ENCODE results near the gene SNX5. TPM values are rescaled to one million over a fixed set of nuclear protein-coding genes. Genes with fewer than 3 reads are reported as not detected.
A peak's percentile ranks its signal among the peaks of the same experiment; 100 is the strongest.

The SNX5 gene
- total RNA-seq, 1 donor from 2014 or later: 139 TPM

DNA sequence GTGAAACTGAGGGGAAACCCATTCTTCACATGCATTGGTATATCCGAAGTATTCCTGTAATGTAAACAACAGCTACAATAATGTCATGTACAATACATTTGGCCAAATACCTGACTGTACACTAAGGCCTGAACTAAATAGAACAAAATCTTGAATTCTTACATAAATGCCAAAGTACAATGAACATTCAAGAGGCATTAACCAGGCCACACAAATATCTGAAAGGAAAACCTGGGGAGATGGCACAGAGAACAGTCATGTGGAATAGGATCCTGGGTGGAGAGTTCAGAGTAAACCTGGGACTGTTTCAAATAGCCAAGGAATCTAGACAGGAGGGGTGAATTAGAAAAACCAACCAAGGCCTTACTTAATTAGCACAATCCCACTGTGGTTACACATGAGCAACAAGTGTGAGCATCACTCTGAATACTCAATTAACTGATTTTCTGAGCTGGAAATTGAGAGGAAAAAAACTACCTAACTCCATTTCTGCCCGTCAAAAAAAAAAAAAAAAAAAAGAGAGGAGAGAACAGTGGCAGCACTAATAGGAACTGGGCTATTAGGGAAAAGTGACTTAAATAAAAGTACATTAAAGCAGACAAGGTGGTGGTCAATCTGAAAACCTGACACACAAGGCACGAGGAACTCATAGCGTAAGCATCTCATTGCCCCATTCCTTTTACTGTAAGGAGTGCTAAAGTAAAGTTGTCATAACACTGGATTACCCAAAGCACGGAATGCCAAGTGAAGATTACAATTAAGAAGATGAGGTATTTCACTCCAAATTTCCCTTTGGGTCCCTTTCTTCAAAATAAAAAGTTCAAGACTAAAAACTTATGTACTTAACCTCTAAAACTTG, 10.9 kb downstream of the SNX5 start:
- H3K27me3 Mint-ChIP-seq: no peaks in the 10 kb centered on the region
- intact Hi-C loops (cut with micrococcal nuclease): loop anchor here (2.0 to 5.0 kb wide), 2 partner anchors 15 to 40 kb away; no protein-coding TSS in a partner anchor
- DNase-seq: no peak
- CTCF ChIA-PET: interaction anchor here (1.4 to 1.5 kb wide), 2 partner anchors 13 to 19 kb away, joined by 5 to 7 read pairs; no protein-coding TSS in a partner anchor
- no peak for ATAC-seq (ENCODE audit: low read depth)
- TF ChIP-seq, protein P1, sequence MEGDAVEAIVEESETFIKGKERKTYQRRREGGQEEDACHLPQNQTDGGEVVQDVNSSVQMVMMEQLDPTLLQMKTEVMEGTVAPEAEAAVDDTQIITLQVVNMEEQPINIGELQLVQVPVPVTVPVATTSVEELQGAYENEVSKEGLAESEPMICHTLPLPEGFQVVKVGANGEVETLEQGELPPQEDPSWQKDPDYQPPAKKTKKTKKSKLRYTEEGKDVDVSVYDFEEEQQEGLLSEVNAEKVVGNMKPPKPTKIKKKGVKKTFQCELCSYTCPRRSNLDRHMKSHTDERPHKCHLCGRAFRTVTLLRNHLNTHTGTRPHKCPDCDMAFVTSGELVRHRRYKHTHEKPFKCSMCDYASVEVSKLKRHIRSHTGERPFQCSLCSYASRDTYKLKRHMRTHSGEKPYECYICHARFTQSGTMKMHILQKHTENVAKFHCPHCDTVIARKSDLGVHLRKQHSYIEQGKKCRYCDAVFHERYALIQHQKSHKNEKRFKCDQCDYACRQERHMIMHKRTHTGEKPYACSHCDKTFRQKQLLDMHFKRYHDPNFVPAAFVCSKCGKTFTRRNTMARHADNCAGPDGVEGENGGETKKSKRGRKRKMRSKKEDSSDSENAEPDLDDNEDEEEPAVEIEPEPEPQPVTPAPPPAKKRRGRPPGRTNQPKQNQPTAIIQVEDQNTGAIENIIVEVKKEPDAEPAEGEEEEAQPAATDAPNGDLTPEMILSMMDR (IDR thresholded peaks at IDR 0.05): no peak
- POLR2A ChIA-PET: interaction anchor here (1.2 to 6.6 kb wide), 5 partner anchors 10 to 293 kb away, joined by 4 to 96 read pairs (median 5); partner anchors contain the start of genes MGME1, RRBP1 and SNX5
- peak overlapping the region; percentile 90 for H3K27ac Mint-ChIP-seq
- H3K9me3 Mint-ChIP-seq: no peaks in the 10 kb centered on the region
- H3K36me3 Mint-ChIP-seq (ENCODE audit: low read depth): peaks cover 54% of the 10 kb centered on the region
- peak overlapping the region; percentile 52 for H3K4me3 Mint-ChIP-seq
- peaks cover 94% of the 10 kb centered on the region for H3K4me1 Mint-ChIP-seq

DNA sequence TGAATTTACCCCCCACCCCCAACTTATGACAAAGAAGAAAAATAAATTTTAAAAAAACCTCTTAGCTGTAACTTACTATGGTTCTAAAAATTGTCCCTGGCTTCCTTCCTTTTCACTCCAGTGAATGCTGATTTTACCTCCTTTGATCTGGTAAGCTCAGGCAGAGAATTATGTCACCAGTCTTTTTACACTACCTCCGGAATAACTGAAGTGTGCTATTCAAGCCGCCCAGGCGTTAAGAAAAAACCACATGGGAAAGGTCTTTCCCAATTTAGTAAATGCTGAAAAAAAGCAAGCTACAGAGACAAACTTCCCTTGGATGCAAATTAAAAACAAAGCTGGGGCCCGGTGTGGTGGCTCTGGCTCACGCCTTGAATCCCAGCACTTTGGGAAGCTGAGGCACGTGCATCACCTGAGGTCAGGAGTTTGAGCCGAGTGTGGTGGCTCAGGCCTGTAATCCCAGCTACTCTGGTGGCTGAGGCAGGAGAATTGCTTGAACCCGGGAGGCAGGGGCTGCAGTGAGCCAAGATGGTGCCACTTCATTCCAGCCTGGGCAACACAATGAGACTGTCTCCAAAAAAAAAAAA, 12.4 kb downstream of the SNX5 start:
- ATAC-seq (ENCODE audit: low read depth): peak; percentile 47
- ChIA-PET CTCF (interaction anchor here (1.3 to 2.3 kb wide), 3 partner anchors 9 to 16 kb away, joined by 3 to 12 read pairs (median 10); no protein-coding TSS in a partner anchor), POLR2A (interaction anchor here (1.2 to 6.6 kb wide), 6 partner anchors 11 to 551 kb away, joined by 3 to 96 read pairs (median 3); partner anchors contain the start of genes MGME1 and SNX5)
- Mint-ChIP-seq H3K4me1 (peaks cover 83% of the 10 kb centered on the region), H3K36me3 (ENCODE audit: low read depth) (peaks cover 66% of the 10 kb centered on the region), H3K9me3 (no peaks in the 10 kb centered on the region), H3K27ac (peak overlapping the region; percentile 82), H3K27me3 (no peaks in the 10 kb centered on the region), H3K4me3 (peak overlapping the region; percentile 52)
- TF ChIP-seq, protein P1 (IDR thresholded peaks at IDR 0.05): no peak
- intact Hi-C loops (cut with micrococcal nuclease): loop anchor here (5.0 kb wide), 1 partner anchor 41 kb away; no protein-coding TSS in a partner anchor
- no peak for DNase-seq

DNA sequence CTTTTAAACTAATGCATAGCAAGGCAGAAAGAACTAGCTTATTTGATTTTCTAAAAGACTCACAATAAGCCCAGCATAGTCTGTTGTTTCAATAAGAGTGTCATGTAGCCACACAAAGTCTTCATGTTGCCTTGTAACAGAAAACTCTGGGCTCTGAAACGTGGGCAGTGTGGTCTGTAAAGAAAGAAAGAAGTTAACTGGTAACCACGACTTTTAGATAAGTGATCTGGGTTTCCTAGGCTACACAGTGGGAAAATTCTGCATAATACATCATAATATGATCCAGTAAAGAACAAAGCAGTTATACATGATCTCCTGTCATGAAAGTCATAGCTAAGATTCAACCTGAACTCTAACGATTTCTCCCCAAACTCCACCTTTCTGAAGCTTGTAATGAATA, 13.3 kb downstream of the SNX5 start:
- no peaks in the 10 kb centered on the region for H3K27me3 Mint-ChIP-seq
- DNase-seq (no peak), ATAC-seq (ENCODE audit: low read depth) (no peak)
- H3K36me3 Mint-ChIP-seq (ENCODE audit: low read depth): peaks cover 73% of the 10 kb centered on the region
- POLR2A ChIA-PET: interaction anchor here (1.2 to 6.6 kb wide), 4 partner anchors 12 to 552 kb away, joined by 3 to 96 read pairs (median 3); partner anchors contain the start of genes MGME1 and SNX5
- no peak overlapping the region for H3K4me3 Mint-ChIP-seq
- CTCF ChIA-PET: interaction anchor here (1.3 to 2.3 kb wide), 3 partner anchors 10 to 16 kb away, joined by 3 to 12 read pairs (median 10); no protein-coding TSS in a partner anchor
- peak overlapping the region; percentile 82 for H3K27ac Mint-ChIP-seq
- TF ChIP-seq, protein P1 (IDR thresholded peaks at IDR 0.05): no peak
- no peaks in the 10 kb centered on the region for H3K9me3 Mint-ChIP-seq
- intact Hi-C loops (cut with micrococcal nuclease): loop anchor here (5.0 kb wide), 1 partner anchor 42 kb away; no protein-coding TSS in a partner anchor
- H3K4me1 Mint-ChIP-seq: peaks cover 74% of the 10 kb centered on the region

DNA sequence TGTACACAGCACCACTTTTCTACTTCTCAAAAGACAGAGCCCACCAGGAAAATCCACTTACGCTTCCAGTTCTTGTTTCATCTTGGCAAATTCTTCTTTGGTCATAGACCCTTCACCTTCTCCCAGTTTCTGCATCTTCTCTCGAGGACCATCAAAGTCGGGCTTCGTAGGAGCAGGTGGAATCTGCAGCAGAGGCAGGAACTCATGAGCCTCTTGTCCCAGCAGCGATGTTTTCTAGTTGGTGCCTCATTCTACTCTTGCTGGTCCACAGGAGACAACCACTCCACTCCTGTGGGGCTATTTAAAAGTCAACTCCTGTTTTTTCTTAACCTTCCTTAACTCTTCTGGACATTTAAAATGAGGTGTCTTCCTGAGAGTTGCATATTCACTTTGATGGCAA, 14.7 kb downstream of the SNX5 start:
- DNase-seq: no peak
- POLR2A ChIA-PET: interaction anchor here (0.8 to 6.6 kb wide), 2 partner anchors 14 to 20 kb away, joined by 3 to 96 read pairs; partner anchors contain the start of genes MGME1 and SNX5
- TF ChIP-seq, protein P1 (IDR thresholded peaks at IDR 0.05): no peak
- Mint-ChIP-seq H3K27ac (no peak overlapping the region), H3K4me1 (peaks cover 60% of the 10 kb centered on the region), H3K36me3 (ENCODE audit: low read depth) (peaks cover 86% of the 10 kb centered on the region), H3K27me3 (no peaks in the 10 kb centered on the region), H3K4me3 (no peak overlapping the region), H3K9me3 (no peaks in the 10 kb centered on the region)
- CTCF ChIA-PET: no interaction called here
- ATAC-seq (ENCODE audit: low read depth): no peak
- intact Hi-C loops (cut with micrococcal nuclease): loop anchor here (1.0 kb wide), 1 partner anchor 8 kb away; no protein-coding TSS in a partner anchor
